Gastroesophageal sphincter (tissue), 4 donors: ENCODE measurements around the gene CD82. TPM values are rescaled to one million over a fixed set of nuclear protein-coding genes. Genes with fewer than 3 reads are reported as not detected.

ENCODE experiments used
- ATAC-seq: fragments of 150-250 bp; one replicate; pipeline ENCODE4 v1.9.1; 2016; ENCODE audit warnings: mild to moderate bottlenecking, moderate library complexity
- H3K27ac ChIP-seq, 4 donors: fragments of 200-600 bp; sonication (generic) in 3 of 4; 1 replicate in 3 of 4; 2 replicates in 1 of 4; pipeline ENCODE4 v1.5.1; 2016 to 2019
- H3K27me3 ChIP-seq: fragments of 200-600 bp; sonication (generic); one replicate; pipeline ENCODE4 v1.5.1; 2019
- H3K36me3 ChIP-seq, 2 donors: fragments of 200-600 bp; sonication (generic); one replicate each; pipeline ENCODE4 v1.5.1; 2019; ENCODE audit warnings: control low read depth in 1 of 2
- H3K4me1 ChIP-seq, 3 donors: fragments of 200-600 bp; sonication (generic); 1 replicate in 2 of 3; 2 replicates in 1 of 3; pipeline ENCODE4 v1.5.1; 2016 to 2019; ENCODE audit warnings: control low read depth in 2 of 3
- H3K4me3 ChIP-seq, 2 donors: fragments of 200-600 bp; sonication (generic); one replicate each; pipeline ENCODE4 v1.5.1; 2019; ENCODE audit warnings: mild to moderate bottlenecking in 1 of 2, moderate library complexity in 1 of 2
- H3K9me3 ChIP-seq, 3 donors: fragments of 200-600 bp; sonication (generic); one replicate each; pipeline ENCODE4 v1.5.1; 2017 to 2019; ENCODE audit warnings: control low read depth in 2 of 3
- CTCF ChIP-seq, 4 experiments: fragments of 200-600 bp in 2 of 4; fragments of 450-650 bp in 2 of 4; sonication (generic) in 1 of 4; IDR thresholded peaks; one replicate each; pipeline ENCODE4 v1.5.1; 2017 to 2019; ENCODE audit warnings: antibody characterized with exemption in 4 of 4, mild to moderate bottlenecking in 2 of 4, moderate library complexity in 2 of 4
- EP300 ChIP-seq: sonication (generic); formaldehyde crosslinking; IDR thresholded peaks from one replicate; pipeline ENCODE4 v1.6.1; 2017; ENCODE audit warnings: antibody characterized with exemption, mild to moderate bottlenecking
- POLR2A ChIP-seq, 2 donors: fragments of 450-650 bp; IDR thresholded peaks; one replicate each; pipeline ENCODE4 v1.6.1; 2017; ENCODE audit warnings: antibody characterized with exemption in 2 of 2, mild to moderate bottlenecking in 2 of 2, moderate library complexity in 1 of 2
- POLR2AphosphoS5 ChIP-seq: sonication (generic); formaldehyde crosslinking; IDR thresholded peaks from one replicate; pipeline ENCODE4 v1.6.1; 2017; ENCODE audit warnings: antibody characterized with exemption
- WGBS, 2 donors: methylation state at CpG; one replicate each; pipeline ENCODE4 v1.1.5; 2018; ENCODE audit warnings: low coverage in 1 of 2; 5-methylcytosine and 5-hydroxymethylcytosine counted together
- total RNA-seq, 4 donors: library from RNA; depleted of rRNA; stranded (reverse); fragments of >200 nt; gene quantifications; one replicate each; pipeline ENCODE4 v1.1.0, GENCODE V29; 2016

CD82 gene
- total RNA-seq, 4 donors from 2014 or later: 12.7 to 24.0 (median 19.1) TPM

- Histone ChIP-seq H3K4me3 (no peak overlapping the region), H3K27me3 (no peaks in the 10 kb centered on the region), H3K4me1 (peaks cover 0 to 87% (median 37%) of the 10 kb centered on the region in 3 donors), H3K27ac (peak overlapping the region; percentile 48 to 80 (median 76)), H3K9me3 (no peaks in the 10 kb centered on the region), H3K36me3 (peaks cover 0 to 5% of the 10 kb centered on the region in 2 donors)
- TF ChIP-seq POLR2A (IDR thresholded peaks at IDR 0.05) (no peak), EP300 (no peak), POLR2AphosphoS5 (peak; percentile 95), CTCF (IDR thresholded peaks at IDR 0.05) (no peak)
- peak; percentile 85 for ATAC-seq
- WGBS, 2 donors: 42 to 46% methylated on average over 8 to 9 of the region's 13 CpGs
Observed at GRCh38 chr11:44592125-44592940, 26.9 kb downstream of the CD82 start.

- WGBS, 2 donors: 47 to 55% methylated on average over 2 to 3 of the region's 8 CpGs
- Histone ChIP-seq H3K36me3 (no peaks in the 10 kb centered on the region), H3K4me3 (no peak overlapping the region), H3K9me3 (no peaks in the 10 kb centered on the region), H3K27ac (peak overlapping the region in 3 of 4 donors; percentile 74 to 80 (median 78)), H3K4me1 (peaks cover 0 to 88% (median 37%) of the 10 kb centered on the region in 3 donors), H3K27me3 (no peaks in the 10 kb centered on the region)
- ATAC-seq: no peak
- TF ChIP-seq POLR2AphosphoS5: no peak
- no peak for TF ChIP-seq CTCF (IDR thresholded peaks at IDR 0.05)
- TF ChIP-seq POLR2A (IDR thresholded peaks at IDR 0.05): no peak
- no peak for TF ChIP-seq EP300
Observed at GRCh38 chr11:44593251-44593650, 27.8 kb downstream of the CD82 start.

- 67% methylated on average over 3 of the region's 6 CpGs; no CpG with 5 or more reads in 1 of the 2 donors for WGBS, 2 donors
- TF ChIP-seq POLR2A (IDR thresholded peaks at IDR 0.05) (no peak), POLR2AphosphoS5 (no peak), CTCF (IDR thresholded peaks at IDR 0.05) (no peak), EP300 (no peak)
- Histone ChIP-seq H3K4me3 (no peak overlapping the region), H3K9me3 (no peaks in the 10 kb centered on the region), H3K36me3 (peaks cover 0 to under 1% of the 10 kb centered on the region in 2 donors), H3K27ac (peak overlapping the region in 3 of 4 donors; percentile 35 to 75 (median 44)), H3K4me1 (peaks cover 0 to 70% (median 30%) of the 10 kb centered on the region in 3 donors), H3K27me3 (no peaks in the 10 kb centered on the region)
- no peak for ATAC-seq
Observed at GRCh38 chr11:44595006-44595405, 29.5 kb downstream of the CD82 start.

- peak; percentile 51 for ATAC-seq
- H3K36me3 ChIP-seq: peaks cover 0 to 10% of the 10 kb centered on the region in 2 donors
- no peaks in the 10 kb centered on the region for H3K9me3 ChIP-seq
- WGBS, 2 donors: 24 to 38% methylated on average over 2 to 3 of the region's 10 CpGs
- no peaks in the 10 kb centered on the region for H3K27me3 ChIP-seq
- peaks cover 0 to 72% (median 30%) of the 10 kb centered on the region in 3 donors for H3K4me1 ChIP-seq
- TF ChIP-seq POLR2AphosphoS5: peak; percentile 43
- TF ChIP-seq POLR2A (IDR thresholded peaks at IDR 0.05): no peak
- peak overlapping the region in 3 of 4 donors; percentile 73 to 75 (median 74) for H3K27ac ChIP-seq
- no peak overlapping the region for H3K4me3 ChIP-seq
Observed at GRCh38 chr11:44595964-44596381, 30.5 kb downstream of the CD82 start.

GRCh38 chr11:44596525-44597276 lies 31.2 kb downstream of the CD82 start:
- Histone ChIP-seq H3K27me3 (no peaks in the 10 kb centered on the region), H3K36me3 (peaks cover 0 to 16% of the 10 kb centered on the region in 2 donors), H3K4me3 (no peak overlapping the region), H3K9me3 (no peaks in the 10 kb centered on the region), H3K4me1 (peaks cover 0 to 72% (median 28%) of the 10 kb centered on the region in 3 donors), H3K27ac (peak overlapping the region in 3 of 4 donors; percentile 73 to 75 (median 74))
- 53 to 70% methylated on average over 2 to 6 of the region's 13 CpGs for WGBS, 2 donors
- ATAC-seq: no peak
- TF ChIP-seq POLR2AphosphoS5 (no peak), EP300 (no peak), CTCF (IDR thresholded peaks at IDR 0.05) (no peak), POLR2A (IDR thresholded peaks at IDR 0.05) (no peak)
